Stomach (tissue), 9 donors: ENCODE results near the gene KCNA5. TPM values are rescaled to one million over a fixed set of nuclear protein-coding genes. Genes with fewer than 3 reads are reported as not detected.

Experiments used
- DNase-seq, 2 donors: peaks; one replicate each; pipeline versions ENCODE4 v3.0.0 to v3.0.0-alpha.2; 2013 to 2019
- H3K27ac ChIP-seq, 5 donors: fragments of 200-600 bp in 4 of 5; sonication (generic) in 4 of 5; one replicate each; pipeline ENCODE4 v1.5.1; 2013 to 2019; ENCODE audit warnings: mild to moderate bottlenecking in 1 of 5, moderate library complexity in 1 of 5
- H3K27me3 ChIP-seq, 3 donors: fragments of 200-600 bp; sonication (generic); one replicate each; pipeline ENCODE4 v1.5.1; 2017 to 2019; ENCODE audit warnings: mixed run types in 1 of 3
- H3K36me3 ChIP-seq, 4 donors: fragments of 200-600 bp; sonication (generic); 1 replicate in 3 of 4; 2 replicates in 1 of 4; pipeline ENCODE4 v1.5.1; 2016 to 2019
- H3K4me1 ChIP-seq, 4 donors: fragments of 200-600 bp; sonication (generic); one replicate each; pipeline ENCODE4 v1.5.1; 2016 to 2019
- H3K4me3 ChIP-seq, 4 donors: fragments of 200-600 bp; sonication (generic) in 3 of 4; one replicate each; pipeline ENCODE4 v1.5.1; 2016 to 2019; ENCODE audit warnings: mild to moderate bottlenecking in 1 of 4
- H3K9me3 ChIP-seq, 4 donors: fragments of 200-600 bp; sonication (generic); one replicate each; pipeline ENCODE4 v1.5.1; 2016 to 2019
- EP300 ChIP-seq: sonication (generic); formaldehyde crosslinking; IDR thresholded peaks from one replicate; pipeline ENCODE4 v1.6.1; 2017; ENCODE audit warnings: antibody characterized with exemption
- POLR2A ChIP-seq, 4 donors: fragments of 450-650 bp; IDR thresholded peaks; one replicate each; pipeline ENCODE4 v1.6.1; 2016; ENCODE audit warnings: antibody characterized with exemption in 4 of 4, control low read depth in 2 of 4, mild to moderate bottlenecking in 1 of 4, moderate library complexity in 1 of 4
- POLR2AphosphoS5 ChIP-seq, 3 donors: sonication (generic); formaldehyde crosslinking; IDR thresholded peaks; one replicate each; pipeline ENCODE4 v1.6.1; 2016; ENCODE audit warnings: antibody characterized with exemption in 3 of 3
- WGBS, 5 donors: extraction: QIAGEN DNeasy Blood & Tissue Kit in 3 of 5; methylation state at CpG; one replicate each; pipeline versions ENCODE4 v1.1.5 to v1.1.7; 2013 to 2018; 5-methylcytosine and 5-hydroxymethylcytosine counted together
- intact Hi-C: fragments of 100-400 bp; cut with DNase I; formaldehyde crosslinking; loops from one replicate; pipeline ENCODE4 v1.15.1; 2023; ENCODE audit warnings: low total_unique reads
- polyA plus RNA-seq, 3 donors: library from polyadenylated mRNA; stranded (reverse); fragments of 200-250 nt; gene quantifications; one replicate each; pipeline ENCODE4 v1.2.3, GENCODE V29; 2013
- total RNA-seq, 5 donors: library from RNA; depleted of rRNA; stranded (reverse); fragments of >200 nt; gene quantifications; one replicate each; pipeline versions ENCODE4 v1.1.0 to v1.2.3, GENCODE V29; 2014 to 2016
- TF ChIP-seq, protein P1 (sequence below), 7 experiments: fragments of 450-650 bp in 4 of 7; fragments of 200-600 bp in 3 of 7; sonication (generic) in 3 of 7; IDR thresholded peaks; one replicate each; pipeline ENCODE4 v1.5.1; 2016 to 2019; ENCODE audit warnings: antibody characterized with exemption in 7 of 7, control low read depth in 2 of 7, mild to moderate bottlenecking in 1 of 7
- donor health status: healthy with polysubstance abuse.
- donor health status: Bipolar disorder and iron deficiency.
- donor health status: healthy.

The KCNA5 gene
- total and polyA plus RNA-seq, 8 donors = 0.58 to 6.5 (median 3.5) TPM; not detected in 3

DNA sequence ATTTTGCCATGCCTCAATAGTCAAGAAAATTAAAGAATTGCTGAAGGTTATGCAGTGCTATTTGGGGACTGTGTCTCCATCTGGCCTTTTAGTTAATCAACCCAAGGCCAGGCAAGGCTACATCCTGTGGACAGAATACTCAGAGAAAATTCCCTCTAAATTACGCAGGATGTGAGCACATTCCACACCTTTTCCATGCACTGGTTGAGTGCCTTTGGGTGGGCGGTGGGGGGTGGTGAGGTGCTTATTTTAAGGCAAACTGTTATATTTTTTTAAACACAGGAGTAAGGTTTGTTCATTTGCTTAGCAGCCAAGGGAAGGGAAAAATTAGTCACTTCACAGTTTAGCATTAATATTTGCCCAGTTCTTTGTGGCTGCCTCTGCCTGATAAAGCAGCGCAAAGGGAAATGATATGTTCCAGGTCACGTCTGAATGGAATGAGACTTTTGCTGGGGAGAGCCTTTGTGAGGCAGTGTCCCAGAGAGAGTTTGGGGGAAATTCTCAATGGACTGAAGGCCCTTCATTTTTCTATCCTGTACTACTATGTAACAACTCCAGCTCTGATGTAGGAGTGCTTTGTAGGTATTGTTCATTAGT lies 17.2 kb upstream of the KCNA5 start:
- H3K36me3 ChIP-seq = no peaks in the 10 kb centered on the region
- TF ChIP-seq EP300 (no peak), POLR2A (IDR thresholded peaks at IDR 0.05) (no peak), POLR2AphosphoS5 (IDR thresholded peaks at IDR 0.05) (no peak)
- TF ChIP-seq, protein P1, sequence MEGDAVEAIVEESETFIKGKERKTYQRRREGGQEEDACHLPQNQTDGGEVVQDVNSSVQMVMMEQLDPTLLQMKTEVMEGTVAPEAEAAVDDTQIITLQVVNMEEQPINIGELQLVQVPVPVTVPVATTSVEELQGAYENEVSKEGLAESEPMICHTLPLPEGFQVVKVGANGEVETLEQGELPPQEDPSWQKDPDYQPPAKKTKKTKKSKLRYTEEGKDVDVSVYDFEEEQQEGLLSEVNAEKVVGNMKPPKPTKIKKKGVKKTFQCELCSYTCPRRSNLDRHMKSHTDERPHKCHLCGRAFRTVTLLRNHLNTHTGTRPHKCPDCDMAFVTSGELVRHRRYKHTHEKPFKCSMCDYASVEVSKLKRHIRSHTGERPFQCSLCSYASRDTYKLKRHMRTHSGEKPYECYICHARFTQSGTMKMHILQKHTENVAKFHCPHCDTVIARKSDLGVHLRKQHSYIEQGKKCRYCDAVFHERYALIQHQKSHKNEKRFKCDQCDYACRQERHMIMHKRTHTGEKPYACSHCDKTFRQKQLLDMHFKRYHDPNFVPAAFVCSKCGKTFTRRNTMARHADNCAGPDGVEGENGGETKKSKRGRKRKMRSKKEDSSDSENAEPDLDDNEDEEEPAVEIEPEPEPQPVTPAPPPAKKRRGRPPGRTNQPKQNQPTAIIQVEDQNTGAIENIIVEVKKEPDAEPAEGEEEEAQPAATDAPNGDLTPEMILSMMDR (IDR thresholded peaks at IDR 0.05) = no peak
- H3K27ac ChIP-seq = no peak overlapping the region
- no peaks in the 10 kb centered on the region for H3K4me1 ChIP-seq
- intact Hi-C loops = no loop called here
- 36 to 53% (median 36%) methylated on average over 4 of the region's 4 CpGs for WGBS, 5 donors
- H3K27me3 ChIP-seq = peaks cover 0 to 22% (median 7%) of the 10 kb centered on the region in 3 donors
- no peaks in the 10 kb centered on the region for H3K9me3 ChIP-seq
- DNase-seq = no peak
- no peak overlapping the region for H3K4me3 ChIP-seq

DNA sequence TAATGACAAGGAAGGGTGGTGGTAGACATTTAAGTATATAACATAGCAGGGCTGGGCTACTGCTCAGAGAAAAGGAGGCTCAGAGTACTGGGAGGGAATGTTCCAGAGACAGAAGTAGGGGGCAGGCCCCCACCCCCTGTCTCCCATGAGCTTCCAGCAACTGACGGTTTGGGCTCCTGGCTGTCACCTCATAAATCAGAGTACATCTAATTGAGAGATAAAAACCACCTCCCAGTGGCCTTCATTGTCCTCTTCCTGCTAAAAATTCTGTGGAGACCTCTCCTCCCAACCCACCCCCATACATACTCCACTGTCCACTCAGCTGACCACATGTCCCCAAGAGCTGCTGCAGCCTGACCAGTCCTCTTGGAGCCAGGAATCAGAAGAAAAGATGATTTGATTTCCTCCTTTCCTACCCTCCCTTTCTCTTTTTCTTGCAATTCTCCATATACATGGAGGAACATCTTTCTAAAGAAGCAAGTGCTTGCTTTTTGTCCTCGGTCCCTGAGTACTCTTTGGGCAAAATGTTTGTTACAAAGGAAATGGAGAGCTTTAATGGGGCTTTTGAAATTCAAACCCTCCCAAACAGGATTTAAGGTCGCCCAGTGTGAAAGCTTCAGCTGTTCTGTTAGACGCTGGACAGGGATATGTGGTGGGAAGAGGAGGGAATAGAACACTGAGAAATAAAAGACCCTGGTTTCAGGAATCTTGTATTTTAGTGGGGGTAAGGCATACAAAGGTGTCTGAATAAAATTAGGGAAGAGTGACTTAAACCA lies 16.4 kb upstream of the KCNA5 start:
- Histone ChIP-seq H3K27ac (no peak overlapping the region), H3K4me1 (no peaks in the 10 kb centered on the region), H3K36me3 (no peaks in the 10 kb centered on the region), H3K9me3 (no peaks in the 10 kb centered on the region), H3K4me3 (no peak overlapping the region), H3K27me3 (peaks cover 0 to 20% (median 5%) of the 10 kb centered on the region in 3 donors)
- TF ChIP-seq POLR2AphosphoS5 (IDR thresholded peaks at IDR 0.05) = no peak
- TF ChIP-seq EP300 = no peak
- TF ChIP-seq POLR2A (IDR thresholded peaks at IDR 0.05) = no peak
- TF ChIP-seq, protein P1 (IDR thresholded peaks at IDR 0.05) = no peak
- intact Hi-C loops = no loop called here
- WGBS, 5 donors = 45 to 59% (median 45%) methylated on average over 4 of the region's 4 CpGs
- no peak for DNase-seq

DNA sequence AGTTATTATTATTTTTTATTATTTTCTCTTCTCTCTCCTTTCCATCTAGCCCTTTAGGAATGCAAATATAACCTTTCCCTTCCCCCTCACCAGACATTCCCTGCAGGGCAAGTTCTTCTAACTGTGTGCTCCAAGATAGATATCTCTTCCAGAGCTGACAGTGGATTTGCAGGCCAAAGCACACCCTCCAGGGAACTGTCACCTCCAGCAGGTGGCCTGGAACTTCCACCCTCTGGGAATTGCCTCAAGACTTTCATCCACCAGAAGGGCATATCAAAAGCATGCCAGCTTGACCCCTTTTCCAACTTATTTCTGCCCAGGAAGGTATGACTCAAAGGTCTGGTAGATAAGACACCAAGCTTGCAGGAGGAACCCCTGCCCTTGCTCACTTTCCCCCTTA lies 13.6 kb upstream of the KCNA5 start:
- DNase-seq = no peak
- no peaks in the 10 kb centered on the region for H3K36me3 ChIP-seq
- no peak overlapping the region for H3K27ac ChIP-seq
- peaks cover 0 to 9% (median 2%) of the 10 kb centered on the region in 4 donors for H3K4me1 ChIP-seq
- no peaks in the 10 kb centered on the region for H3K9me3 ChIP-seq
- TF ChIP-seq, protein P1 (IDR thresholded peaks at IDR 0.05) = no peak
- TF ChIP-seq EP300 (no peak), POLR2A (IDR thresholded peaks at IDR 0.05) (no peak), POLR2AphosphoS5 (IDR thresholded peaks at IDR 0.05) (no peak)
- peaks cover 0 to 7% (median 0%) of the 10 kb centered on the region in 3 donors for H3K27me3 ChIP-seq
- intact Hi-C loops = no loop called here
- no peak overlapping the region for H3K4me3 ChIP-seq

DNA sequence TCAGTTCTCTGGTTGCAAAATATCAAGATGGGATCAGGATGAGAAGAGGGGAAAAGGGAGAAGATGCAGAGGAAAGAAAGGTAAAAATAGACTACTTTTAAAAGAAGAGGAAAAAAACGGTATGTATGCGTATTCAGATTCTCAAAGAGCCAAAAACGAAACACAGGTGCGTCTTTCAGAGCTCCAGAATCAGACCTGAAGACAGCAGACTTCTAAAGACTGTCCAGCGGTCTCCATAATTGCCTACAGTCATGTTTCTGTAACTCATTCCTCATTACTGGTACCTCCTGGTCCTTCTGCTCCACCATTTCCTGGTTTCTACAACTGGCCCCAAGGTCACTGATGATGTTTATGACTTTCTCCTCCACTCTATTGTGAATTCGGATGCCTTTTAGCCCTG lies 12.4 kb upstream of the KCNA5 start:
- TF ChIP-seq POLR2AphosphoS5 (IDR thresholded peaks at IDR 0.05) (no peak), POLR2A (IDR thresholded peaks at IDR 0.05) (no peak), EP300 (no peak)
- TF ChIP-seq, protein P1 (IDR thresholded peaks at IDR 0.05) = no peak
- no peaks in the 10 kb centered on the region for H3K36me3 ChIP-seq
- no peak for DNase-seq
- H3K9me3 ChIP-seq = no peaks in the 10 kb centered on the region
- intact Hi-C loops = no loop called here
- H3K4me1 ChIP-seq = peaks cover 0 to 9% (median 2%) of the 10 kb centered on the region in 4 donors
- 87 to 94% (median 89%) methylated on average over 6 of the region's 6 CpGs for WGBS, 5 donors
- H3K4me3 ChIP-seq = no peak overlapping the region
- peaks cover 0 to 7% (median 0%) of the 10 kb centered on the region in 3 donors for H3K27me3 ChIP-seq
- no peak overlapping the region for H3K27ac ChIP-seq
